HEK293 (cell line): ENCODE results near the gene AMPD3.

ENCODE experiments used
- GLI4 ChIP-seq: fragments of 450-650 bp; formaldehyde crosslinking; IDR thresholded peaks from 2 replicates; pipeline ENCODE4 v1.5.1; 2016; ENCODE audit warnings: missing biosample characterization, missing genetic modification characterization
- OSR2 ChIP-seq: fragments of 450-650 bp; formaldehyde crosslinking; IDR thresholded peaks from 2 replicates; pipeline ENCODE4 v1.5.1; 2016; ENCODE audit warnings: missing biosample characterization, missing genetic modification characterization
- RBAK ChIP-seq: fragments of 450-650 bp; formaldehyde crosslinking; IDR thresholded peaks from 2 replicates; pipeline ENCODE4 v1.5.1; 2016; ENCODE audit warnings: missing biosample characterization, missing genetic modification characterization
- ZNF146 ChIP-seq: fragments of 450-650 bp; formaldehyde crosslinking; IDR thresholded peaks from 2 replicates; pipeline ENCODE4 v1.5.1; 2016; ENCODE audit warnings: missing biosample characterization, missing genetic modification characterization
- ZNF664 ChIP-seq: fragments of 450-650 bp; formaldehyde crosslinking; IDR thresholded peaks from 2 replicates; pipeline ENCODE4 v1.5.1; 2016; ENCODE audit warnings: missing biosample characterization, missing genetic modification characterization
- ZNF701 ChIP-seq: fragments of 450-650 bp; formaldehyde crosslinking; IDR thresholded peaks from 2 replicates; pipeline ENCODE4 v1.5.1; 2016; ENCODE audit warnings: missing biosample characterization, missing genetic modification characterization
- TF ChIP-seq, protein P1 (sequence below): fragments of 450-650 bp; formaldehyde crosslinking; IDR thresholded peaks from 2 replicates; pipeline ENCODE4 v1.5.1; 2016; ENCODE audit warnings: missing biosample characterization, missing genetic modification characterization, low read depth
- TF ChIP-seq, protein P2 (sequence below): fragments of 450-650 bp; formaldehyde crosslinking; IDR thresholded peaks from 2 replicates; pipeline ENCODE4 v1.5.1; 2016; ENCODE audit warnings: missing biosample characterization, missing genetic modification characterization
- TF ChIP-seq, protein P3 (sequence below): fragments of 450-650 bp; formaldehyde crosslinking; IDR thresholded peaks from 2 replicates; pipeline ENCODE4 v1.5.1; 2016; ENCODE audit warnings: missing biosample characterization, missing genetic modification characterization

DNA sequence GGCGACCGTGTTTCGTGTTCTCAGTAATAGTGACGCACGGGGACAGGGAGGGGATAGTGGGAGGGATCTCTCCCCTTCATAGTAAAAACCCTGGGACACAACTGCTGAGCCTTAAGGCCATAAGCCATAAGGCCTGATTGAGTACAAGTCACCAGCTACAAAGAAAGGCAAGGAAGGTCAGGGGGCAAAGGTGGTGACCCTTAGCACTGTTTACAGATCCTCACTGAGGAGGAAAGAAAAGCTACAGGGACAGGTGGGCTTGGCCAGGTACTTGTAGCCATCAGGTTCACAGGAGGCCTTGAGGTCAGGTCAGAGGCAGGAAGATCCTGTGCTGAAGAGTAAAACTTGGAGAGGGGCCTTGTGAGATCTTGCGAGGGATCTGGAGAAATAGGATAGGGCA lies 15.1 kb upstream of the AMPD3 start:
- TF ChIP-seq, protein P1, sequence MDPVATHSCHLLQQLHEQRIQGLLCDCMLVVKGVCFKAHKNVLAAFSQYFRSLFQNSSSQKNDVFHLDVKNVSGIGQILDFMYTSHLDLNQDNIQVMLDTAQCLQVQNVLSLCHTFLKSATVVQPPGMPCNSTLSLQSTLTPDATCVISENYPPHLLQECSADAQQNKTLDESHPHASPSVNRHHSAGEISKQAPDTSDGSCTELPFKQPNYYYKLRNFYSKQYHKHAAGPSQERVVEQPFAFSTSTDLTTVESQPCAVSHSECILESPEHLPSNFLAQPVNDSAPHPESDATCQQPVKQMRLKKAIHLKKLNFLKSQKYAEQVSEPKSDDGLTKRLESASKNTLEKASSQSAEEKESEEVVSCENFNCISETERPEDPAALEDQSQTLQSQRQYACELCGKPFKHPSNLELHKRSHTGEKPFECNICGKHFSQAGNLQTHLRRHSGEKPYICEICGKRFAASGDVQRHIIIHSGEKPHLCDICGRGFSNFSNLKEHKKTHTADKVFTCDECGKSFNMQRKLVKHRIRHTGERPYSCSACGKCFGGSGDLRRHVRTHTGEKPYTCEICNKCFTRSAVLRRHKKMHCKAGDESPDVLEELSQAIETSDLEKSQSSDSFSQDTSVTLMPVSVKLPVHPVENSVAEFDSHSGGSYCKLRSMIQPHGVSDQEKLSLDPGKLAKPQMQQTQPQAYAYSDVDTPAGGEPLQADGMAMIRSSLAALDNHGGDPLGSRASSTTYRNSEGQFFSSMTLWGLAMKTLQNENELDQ (tag by site-specific recombination): no peak
- TF ChIP-seq, protein P2, sequence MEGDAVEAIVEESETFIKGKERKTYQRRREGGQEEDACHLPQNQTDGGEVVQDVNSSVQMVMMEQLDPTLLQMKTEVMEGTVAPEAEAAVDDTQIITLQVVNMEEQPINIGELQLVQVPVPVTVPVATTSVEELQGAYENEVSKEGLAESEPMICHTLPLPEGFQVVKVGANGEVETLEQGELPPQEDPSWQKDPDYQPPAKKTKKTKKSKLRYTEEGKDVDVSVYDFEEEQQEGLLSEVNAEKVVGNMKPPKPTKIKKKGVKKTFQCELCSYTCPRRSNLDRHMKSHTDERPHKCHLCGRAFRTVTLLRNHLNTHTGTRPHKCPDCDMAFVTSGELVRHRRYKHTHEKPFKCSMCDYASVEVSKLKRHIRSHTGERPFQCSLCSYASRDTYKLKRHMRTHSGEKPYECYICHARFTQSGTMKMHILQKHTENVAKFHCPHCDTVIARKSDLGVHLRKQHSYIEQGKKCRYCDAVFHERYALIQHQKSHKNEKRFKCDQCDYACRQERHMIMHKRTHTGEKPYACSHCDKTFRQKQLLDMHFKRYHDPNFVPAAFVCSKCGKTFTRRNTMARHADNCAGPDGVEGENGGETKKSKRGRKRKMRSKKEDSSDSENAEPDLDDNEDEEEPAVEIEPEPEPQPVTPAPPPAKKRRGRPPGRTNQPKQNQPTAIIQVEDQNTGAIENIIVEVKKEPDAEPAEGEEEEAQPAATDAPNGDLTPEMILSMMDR (tag by site-specific recombination): no peak
- TF ChIP-seq RBAK (tag by site-specific recombination) (no peak), ZNF701 (tag by site-specific recombination) (no peak), ZNF664 (tag by site-specific recombination) (no peak), OSR2 (tag by site-specific recombination) (no peak), ZNF146 (tag by site-specific recombination) (no peak), GLI4 (tag by site-specific recombination) (no peak)
- TF ChIP-seq, protein P3, sequence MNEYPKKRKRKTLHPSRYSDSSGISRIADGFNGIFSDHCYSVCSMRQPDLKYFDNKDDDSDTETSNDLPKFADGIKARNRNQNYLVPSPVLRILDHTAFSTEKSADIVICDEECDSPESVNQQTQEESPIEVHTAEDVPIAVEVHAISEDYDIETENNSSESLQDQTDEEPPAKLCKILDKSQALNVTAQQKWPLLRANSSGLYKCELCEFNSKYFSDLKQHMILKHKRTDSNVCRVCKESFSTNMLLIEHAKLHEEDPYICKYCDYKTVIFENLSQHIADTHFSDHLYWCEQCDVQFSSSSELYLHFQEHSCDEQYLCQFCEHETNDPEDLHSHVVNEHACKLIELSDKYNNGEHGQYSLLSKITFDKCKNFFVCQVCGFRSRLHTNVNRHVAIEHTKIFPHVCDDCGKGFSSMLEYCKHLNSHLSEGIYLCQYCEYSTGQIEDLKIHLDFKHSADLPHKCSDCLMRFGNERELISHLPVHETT (tag by site-specific recombination): no peak
